Progenitor cell of endocrine pancreas (in vitro differentiated cells): ENCODE data around the gene DCC. TPM values are rescaled to one million over a fixed set of nuclear protein-coding genes. Genes with fewer than 3 reads are reported as not detected.

ENCODE experiments used
- DNase-seq: peaks from one replicate; pipeline ENCODE4 v3.0.0; 2021; ENCODE audit warnings: low spot score; ENCODE audit not compliant: unreplicated experiment
- H3K27ac Mint-ChIP-seq: 2 replicates; pipeline ENCODE4 v1.8.0; 2021; ENCODE audit warnings: mild to moderate bottlenecking, moderate library complexity, mixed read lengths
- H3K27me3 Mint-ChIP-seq: 2 replicates; pipeline ENCODE4 v1.8.0; 2021; ENCODE audit warnings: mixed read lengths
- H3K36me3 Mint-ChIP-seq: 2 replicates; pipeline ENCODE4 v1.8.0; 2022; ENCODE audit warnings: mixed read lengths; ENCODE audit not compliant: insufficient read depth
- H3K4me1 Mint-ChIP-seq: 2 replicates; pipeline ENCODE4 v1.8.0; 2021; ENCODE audit warnings: low read depth, mixed read lengths
- H3K4me3 Mint-ChIP-seq: 2 replicates; pipeline ENCODE4 v1.8.0; 2021; ENCODE audit warnings: low read depth, mild to moderate bottlenecking, moderate library complexity, mixed read lengths
- H3K9me3 Mint-ChIP-seq: 2 replicates; pipeline ENCODE4 v1.8.0; 2021; ENCODE audit warnings: low read depth, mixed read lengths
- total RNA-seq: library from RNA; stranded (reverse); gene quantifications from 2 replicates; pipeline ENCODE4 v1.2.1, GENCODE V29; 2021
- TF ChIP-seq, protein P1 (sequence below): fragments of 200-600 bp; sonication (generic); IDR thresholded peaks from one replicate; pipeline ENCODE4 v1.5.0; 2021; ENCODE audit warnings: antibody characterized with exemption, mild to moderate bottlenecking; ENCODE audit not compliant: unreplicated experiment

Gene DCC
- total RNA-seq, 1 donor from 2014 or later, result 8.4 TPM

- Mint-ChIP-seq H3K4me1 (peaks cover 5% of the 10 kb centered on the region), H3K4me3 (no peak overlapping the region), H3K9me3 (peaks cover 8% of the 10 kb centered on the region), H3K36me3 (peaks cover 5% of the 10 kb centered on the region), H3K27me3 (peaks cover 44% of the 10 kb centered on the region), H3K27ac (no peak overlapping the region)
- TF ChIP-seq, protein P1, sequence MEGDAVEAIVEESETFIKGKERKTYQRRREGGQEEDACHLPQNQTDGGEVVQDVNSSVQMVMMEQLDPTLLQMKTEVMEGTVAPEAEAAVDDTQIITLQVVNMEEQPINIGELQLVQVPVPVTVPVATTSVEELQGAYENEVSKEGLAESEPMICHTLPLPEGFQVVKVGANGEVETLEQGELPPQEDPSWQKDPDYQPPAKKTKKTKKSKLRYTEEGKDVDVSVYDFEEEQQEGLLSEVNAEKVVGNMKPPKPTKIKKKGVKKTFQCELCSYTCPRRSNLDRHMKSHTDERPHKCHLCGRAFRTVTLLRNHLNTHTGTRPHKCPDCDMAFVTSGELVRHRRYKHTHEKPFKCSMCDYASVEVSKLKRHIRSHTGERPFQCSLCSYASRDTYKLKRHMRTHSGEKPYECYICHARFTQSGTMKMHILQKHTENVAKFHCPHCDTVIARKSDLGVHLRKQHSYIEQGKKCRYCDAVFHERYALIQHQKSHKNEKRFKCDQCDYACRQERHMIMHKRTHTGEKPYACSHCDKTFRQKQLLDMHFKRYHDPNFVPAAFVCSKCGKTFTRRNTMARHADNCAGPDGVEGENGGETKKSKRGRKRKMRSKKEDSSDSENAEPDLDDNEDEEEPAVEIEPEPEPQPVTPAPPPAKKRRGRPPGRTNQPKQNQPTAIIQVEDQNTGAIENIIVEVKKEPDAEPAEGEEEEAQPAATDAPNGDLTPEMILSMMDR, result no peak
- no peak for DNase-seq
Measured at GRCh38 chr18:52415131-52415530, 75.1 kb downstream of the DCC start.

GRCh38 chr18:52422985-52423601 lies 83.1 kb downstream of the DCC start:
- Mint-ChIP-seq H3K27ac (no peak overlapping the region), H3K4me3 (no peak overlapping the region), H3K27me3 (peaks cover 48% of the 10 kb centered on the region), H3K4me1 (peaks cover 19% of the 10 kb centered on the region), H3K36me3 (no peaks in the 10 kb centered on the region), H3K9me3 (no peaks in the 10 kb centered on the region)
- DNase-seq, result no peak
- TF ChIP-seq, protein P1, result peak; percentile 38

GRCh38 chr18:52426041-52426440 lies 86.0 kb downstream of the DCC start:
- Mint-ChIP-seq H3K27me3 (peaks cover 50% of the 10 kb centered on the region), H3K36me3 (no peaks in the 10 kb centered on the region), H3K4me3 (peak overlapping the region; percentile 43), H3K27ac (no peak overlapping the region), H3K4me1 (peaks cover 33% of the 10 kb centered on the region), H3K9me3 (no peaks in the 10 kb centered on the region)
- DNase-seq, result no peak
- TF ChIP-seq, protein P1, result no peak

DNA sequence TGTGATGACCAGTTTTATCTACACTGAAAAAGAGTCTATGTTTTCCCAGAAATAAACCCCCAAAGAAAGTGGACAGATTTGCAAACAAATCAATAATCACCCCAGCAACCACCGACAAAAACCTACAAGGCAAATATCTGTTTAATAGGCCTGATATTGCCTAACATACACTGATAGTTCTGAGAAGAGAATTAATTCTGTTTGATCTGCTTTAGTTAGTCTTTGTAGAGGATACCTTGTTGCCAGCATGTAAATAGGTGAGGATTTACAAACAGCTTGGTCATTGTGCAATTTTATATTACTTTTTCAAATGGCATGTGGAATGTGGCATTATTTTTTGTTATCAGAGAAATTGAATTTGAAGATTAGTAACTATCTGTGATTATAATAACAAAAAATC lies 86.5 kb downstream of the DCC start:
- H3K27ac Mint-ChIP-seq, result no peak overlapping the region
- H3K4me1 Mint-ChIP-seq, result peaks cover 33% of the 10 kb centered on the region
- no peaks in the 10 kb centered on the region for H3K36me3 Mint-ChIP-seq
- TF ChIP-seq, protein P1, result no peak
- DNase-seq, result no peak
- H3K27me3 Mint-ChIP-seq, result peaks cover 51% of the 10 kb centered on the region
- H3K9me3 Mint-ChIP-seq, result no peaks in the 10 kb centered on the region
- H3K4me3 Mint-ChIP-seq, result peak overlapping the region; percentile 43

DNA sequence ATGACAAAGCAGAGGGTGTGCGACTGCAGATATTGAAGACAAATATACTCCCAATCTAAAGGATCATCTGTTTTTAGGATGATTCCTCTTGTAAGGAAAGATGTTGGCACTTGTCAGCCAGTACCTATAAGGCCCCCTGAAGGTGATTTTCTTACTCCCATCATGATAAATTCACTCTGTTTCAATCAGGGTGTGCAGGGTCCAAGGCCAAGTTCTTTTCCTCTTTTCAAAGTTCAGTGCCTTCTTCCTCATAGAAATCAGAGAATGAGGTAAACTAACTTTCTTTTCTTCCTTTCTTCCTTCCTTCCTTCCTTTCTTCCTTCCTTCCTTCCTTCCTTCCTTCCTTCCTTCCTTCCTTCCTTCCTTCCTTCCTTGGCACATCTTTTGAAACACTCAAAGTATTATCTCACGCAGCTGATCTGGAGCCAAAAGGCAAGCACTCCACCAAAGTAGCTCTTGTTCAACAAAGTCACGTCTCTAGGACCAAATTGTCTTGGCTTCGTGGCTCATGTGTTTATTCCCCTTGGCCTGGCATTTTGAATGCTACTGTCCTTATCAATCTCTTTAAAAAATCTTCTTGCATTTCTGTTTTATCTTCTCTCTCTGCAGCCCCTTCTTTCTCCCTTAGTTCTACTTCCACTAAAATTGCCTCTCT lies 87.7 kb downstream of the DCC start:
- no peak for DNase-seq
- no peak overlapping the region for H3K4me3 Mint-ChIP-seq
- no peak overlapping the region for H3K27ac Mint-ChIP-seq
- H3K36me3 Mint-ChIP-seq, result no peaks in the 10 kb centered on the region
- peaks cover 37% of the 10 kb centered on the region for H3K4me1 Mint-ChIP-seq
- no peaks in the 10 kb centered on the region for H3K9me3 Mint-ChIP-seq
- TF ChIP-seq, protein P1, result no peak
- peaks cover 50% of the 10 kb centered on the region for H3K27me3 Mint-ChIP-seq
